Activated CD8-positive, alpha-beta T cell treated with anti-CD3 and anti-CD28 coated beads for 36 hours (primary cell): Measurements from ENCODE around the gene DICER1. TPM values are rescaled to one million over a fixed set of nuclear protein-coding genes. Genes with fewer than 3 reads are reported as not detected.

Experiments
- ATAC-seq: fragments of 200-7000 bp; cut with Tn5 transposase; one replicate; pipeline ENCODE4 v1.10.0; 2021; ENCODE audit warnings: mild to moderate bottlenecking, moderate library complexity
- CTCF ChIA-PET: fragments of 350-600 bp; sonication (Branson Sonifier 250); formaldehyde crosslinking; loops from one replicate; lab custom pipeline; 2021; ENCODE audit warnings: antibody characterized with exemption; lab: Charles Lee
- POLR2A ChIA-PET: fragments of 350-600 bp; sonication (Branson Sonifier 250); formaldehyde crosslinking; loops from one replicate; lab custom pipeline; 2021; ENCODE audit warnings: antibody characterized with exemption; lab: Charles Lee
- DNase-seq: peaks from one replicate; pipeline ENCODE4 v3.0.0-alpha.2; 2020
- H3K27ac Mint-ChIP-seq: one replicate; pipeline ENCODE4 v1.8.0; 2021; ENCODE audit warnings: mild to moderate bottlenecking, mixed read lengths
- H3K27me3 Mint-ChIP-seq: one replicate; pipeline ENCODE4 v1.8.0; 2021; ENCODE audit warnings: mixed read lengths
- H3K36me3 Mint-ChIP-seq: one replicate; pipeline ENCODE4 v1.8.0; 2021; ENCODE audit warnings: low read depth, mixed read lengths
- H3K4me1 Mint-ChIP-seq: one replicate; pipeline ENCODE4 v1.8.0; 2021; ENCODE audit warnings: low read depth, mixed read lengths
- H3K4me3 Mint-ChIP-seq: one replicate; pipeline ENCODE4 v1.8.0; 2021; ENCODE audit warnings: mild to moderate bottlenecking, moderate library complexity, mixed read lengths
- H3K9me3 Mint-ChIP-seq: one replicate; pipeline ENCODE4 v1.8.0; 2021; ENCODE audit warnings: mixed read lengths
- intact Hi-C: fragments of 100-400 bp; cut with micrococcal nuclease; formaldehyde crosslinking; loops from one replicate; pipeline ENCODE4 v1.10.0; 2022
- total RNA-seq, 2 experiments: library from RNA; stranded (reverse); gene quantifications; one replicate each; pipeline ENCODE4 v1.2.3, GENCODE V29; 2021
- TF ChIP-seq, protein P1 (sequence below): fragments of 200-600 bp; IDR thresholded peaks from one replicate; pipeline ENCODE4 v1.8.0; 2022; ENCODE audit warnings: antibody characterized with exemption, mild to moderate bottlenecking

Gene DICER1
- total RNA-seq, 2 experiments from 2014 or later, result 45.3 to 50.3 TPM

DNA sequence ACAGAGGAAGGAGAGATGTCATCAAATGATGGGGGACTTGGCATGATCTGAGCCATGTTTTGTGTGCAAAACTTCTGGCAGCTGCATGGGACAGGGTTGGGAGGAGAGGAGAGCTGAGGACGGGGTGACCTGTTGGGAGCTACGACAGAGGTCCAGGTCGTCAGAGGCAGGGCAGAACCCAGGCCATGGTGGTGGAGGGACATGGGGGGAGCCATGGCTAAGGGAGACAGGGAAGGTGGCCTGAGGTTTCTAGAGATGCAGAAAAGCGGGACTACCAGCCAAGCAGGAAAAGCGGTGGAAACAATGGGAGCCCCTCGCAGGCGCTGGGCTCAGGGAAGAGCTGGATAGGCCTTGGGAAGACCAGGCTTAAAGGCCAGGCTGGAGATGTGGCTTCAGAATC is 88.3 kb downstream of the DICER1 start:
- peaks cover 3% of the 10 kb centered on the region for H3K27me3 Mint-ChIP-seq
- TF ChIP-seq, protein P1, sequence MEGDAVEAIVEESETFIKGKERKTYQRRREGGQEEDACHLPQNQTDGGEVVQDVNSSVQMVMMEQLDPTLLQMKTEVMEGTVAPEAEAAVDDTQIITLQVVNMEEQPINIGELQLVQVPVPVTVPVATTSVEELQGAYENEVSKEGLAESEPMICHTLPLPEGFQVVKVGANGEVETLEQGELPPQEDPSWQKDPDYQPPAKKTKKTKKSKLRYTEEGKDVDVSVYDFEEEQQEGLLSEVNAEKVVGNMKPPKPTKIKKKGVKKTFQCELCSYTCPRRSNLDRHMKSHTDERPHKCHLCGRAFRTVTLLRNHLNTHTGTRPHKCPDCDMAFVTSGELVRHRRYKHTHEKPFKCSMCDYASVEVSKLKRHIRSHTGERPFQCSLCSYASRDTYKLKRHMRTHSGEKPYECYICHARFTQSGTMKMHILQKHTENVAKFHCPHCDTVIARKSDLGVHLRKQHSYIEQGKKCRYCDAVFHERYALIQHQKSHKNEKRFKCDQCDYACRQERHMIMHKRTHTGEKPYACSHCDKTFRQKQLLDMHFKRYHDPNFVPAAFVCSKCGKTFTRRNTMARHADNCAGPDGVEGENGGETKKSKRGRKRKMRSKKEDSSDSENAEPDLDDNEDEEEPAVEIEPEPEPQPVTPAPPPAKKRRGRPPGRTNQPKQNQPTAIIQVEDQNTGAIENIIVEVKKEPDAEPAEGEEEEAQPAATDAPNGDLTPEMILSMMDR, result no peak
- intact Hi-C loops, result no loop called here
- no peak overlapping the region for H3K4me3 Mint-ChIP-seq
- no peaks in the 10 kb centered on the region for H3K4me1 Mint-ChIP-seq
- ChIA-PET POLR2A (no interaction called here), CTCF (no interaction called here)
- DNase-seq (no peak), ATAC-seq (no peak)
- no peak overlapping the region for H3K27ac Mint-ChIP-seq
- no peaks in the 10 kb centered on the region for H3K9me3 Mint-ChIP-seq
- H3K36me3 Mint-ChIP-seq, result no peaks in the 10 kb centered on the region

GRCh38 chr14:95068521-95068920 is 88.8 kb downstream of the DICER1 start:
- Mint-ChIP-seq H3K27ac (no peak overlapping the region), H3K4me3 (no peak overlapping the region), H3K4me1 (no peaks in the 10 kb centered on the region), H3K27me3 (peaks cover 3% of the 10 kb centered on the region), H3K9me3 (no peaks in the 10 kb centered on the region), H3K36me3 (no peaks in the 10 kb centered on the region)
- DNase-seq (no peak), ATAC-seq (no peak)
- TF ChIP-seq, protein P1, result no peak
- intact Hi-C loops, result no loop called here
- CTCF ChIA-PET, result no interaction called here
- POLR2A ChIA-PET, result no interaction called here

DNA sequence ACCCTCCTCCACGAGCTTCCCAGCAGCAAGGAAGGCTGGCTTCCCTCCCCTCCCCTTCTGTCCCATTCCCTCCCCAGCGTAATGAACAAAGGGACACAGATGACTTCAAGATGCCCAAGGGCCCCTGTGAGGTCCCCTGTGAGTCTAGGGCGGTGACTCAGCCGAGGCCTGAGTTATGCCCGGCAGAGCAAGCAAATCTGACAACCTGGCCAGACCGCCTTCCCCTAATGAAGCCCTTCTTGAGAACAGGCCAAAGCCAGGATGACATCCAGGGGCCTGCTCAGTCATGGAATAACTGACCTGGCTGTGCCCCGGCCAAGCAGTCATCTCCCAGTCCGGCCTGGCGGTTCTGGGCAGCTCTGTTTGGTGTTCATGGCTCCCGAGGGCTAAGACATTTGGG is 89.2 kb downstream of the DICER1 start:
- peaks cover 3% of the 10 kb centered on the region for H3K27me3 Mint-ChIP-seq
- DNase-seq (no peak), ATAC-seq (no peak)
- H3K4me1 Mint-ChIP-seq, result no peaks in the 10 kb centered on the region
- no peaks in the 10 kb centered on the region for H3K9me3 Mint-ChIP-seq
- ChIA-PET CTCF (no interaction called here), POLR2A (no interaction called here)
- no peak overlapping the region for H3K27ac Mint-ChIP-seq
- no peak overlapping the region for H3K4me3 Mint-ChIP-seq
- TF ChIP-seq, protein P1, result no peak
- H3K36me3 Mint-ChIP-seq, result no peaks in the 10 kb centered on the region
- intact Hi-C loops, result no loop called here

DNA sequence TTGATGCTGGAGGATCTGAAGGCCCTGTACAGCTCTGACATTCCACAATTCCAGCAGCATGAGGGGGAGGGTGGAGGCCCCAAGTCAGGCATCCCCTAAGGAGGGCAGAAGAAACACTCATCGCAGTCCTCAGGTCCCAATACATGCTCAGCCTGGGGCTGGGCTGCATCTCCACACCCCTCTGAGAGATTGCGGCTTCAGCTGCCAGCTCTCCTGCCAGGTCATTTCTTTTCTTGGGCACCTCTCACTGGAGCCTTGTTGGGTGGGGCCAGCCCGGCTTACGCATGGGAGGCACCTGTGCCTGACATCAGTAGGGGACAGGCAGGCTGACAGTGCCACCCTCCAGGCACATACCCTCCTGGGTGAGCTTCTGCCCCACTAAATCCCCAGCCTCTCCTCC is 89.8 kb downstream of the DICER1 start:
- ATAC-seq, result no peak
- DNase-seq, result no peak
- Mint-ChIP-seq H3K27me3 (peaks cover 3% of the 10 kb centered on the region), H3K4me1 (no peaks in the 10 kb centered on the region), H3K36me3 (no peaks in the 10 kb centered on the region), H3K4me3 (no peak overlapping the region), H3K9me3 (no peaks in the 10 kb centered on the region), H3K27ac (no peak overlapping the region)
- intact Hi-C loops, result no loop called here
- CTCF ChIA-PET, result no interaction called here
- POLR2A ChIA-PET, result no interaction called here
- TF ChIP-seq, protein P1, result no peak

DNA sequence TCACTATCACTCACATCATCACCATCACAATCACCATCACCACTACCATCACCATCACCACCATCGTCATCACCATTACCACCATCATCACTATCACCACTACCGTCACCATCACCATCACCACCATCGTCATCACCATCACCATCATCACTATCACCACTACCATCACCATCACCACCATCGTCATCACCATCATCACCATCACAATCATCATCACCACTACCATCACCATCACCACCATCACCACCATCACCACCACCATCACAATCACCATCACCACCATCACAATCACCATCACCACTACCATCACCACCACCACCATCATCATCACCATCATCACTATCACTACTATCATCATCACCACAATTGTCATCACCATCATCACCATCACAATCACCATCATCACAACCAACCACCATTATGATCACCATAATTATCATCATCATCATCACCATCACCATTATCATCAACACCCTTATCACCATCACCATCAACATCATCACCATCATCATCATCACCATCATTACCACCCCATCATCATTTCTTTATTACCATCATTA is 90.8 kb downstream of the DICER1 start:
- POLR2A ChIA-PET, result no interaction called here
- TF ChIP-seq, protein P1, result no peak
- Mint-ChIP-seq H3K4me1 (no peaks in the 10 kb centered on the region), H3K27me3 (peaks cover 3% of the 10 kb centered on the region), H3K36me3 (no peaks in the 10 kb centered on the region), H3K27ac (no peak overlapping the region), H3K9me3 (no peaks in the 10 kb centered on the region), H3K4me3 (no peak overlapping the region)
- ATAC-seq (no peak), DNase-seq (no peak)
- intact Hi-C loops, result no loop called here
- CTCF ChIA-PET, result no interaction called here
